Stimulated activated CD8-positive, alpha-beta memory T cell treated with anti-CD3 and anti-CD28 coated beads, Interleukin-2, amount 100 ng/mL, for 1 hour (primary cell): ENCODE results near the gene DCX.
"Not testable (repeated sequence)": the region's sequence is repeated elsewhere in the genome, so short reads cannot be mapped to it uniquely, and the experiment has no call there.

Experiments used
- DNase-seq, 2 donors: peaks; one replicate each; pipeline ENCODE4 v3.0.0-alpha.2; 2020; ENCODE audit warnings: low read depth in 2 of 2

The DCX gene

GRCh38 chrX:111372086-111372485 lies 39.9 kb downstream of the DCX start:
- no peak for DNase-seq

- DNase-seq = no peak
Measured at GRCh38 chrX:111365770-111366325, 46.1 kb downstream of the DCX start.

GRCh38 chrX:111363741-111364140 lies 48.3 kb downstream of the DCX start:
- no peak for DNase-seq

GRCh38 chrX:111361751-111362150 lies 50.2 kb downstream of the DCX start:
- no peak for DNase-seq

DNA sequence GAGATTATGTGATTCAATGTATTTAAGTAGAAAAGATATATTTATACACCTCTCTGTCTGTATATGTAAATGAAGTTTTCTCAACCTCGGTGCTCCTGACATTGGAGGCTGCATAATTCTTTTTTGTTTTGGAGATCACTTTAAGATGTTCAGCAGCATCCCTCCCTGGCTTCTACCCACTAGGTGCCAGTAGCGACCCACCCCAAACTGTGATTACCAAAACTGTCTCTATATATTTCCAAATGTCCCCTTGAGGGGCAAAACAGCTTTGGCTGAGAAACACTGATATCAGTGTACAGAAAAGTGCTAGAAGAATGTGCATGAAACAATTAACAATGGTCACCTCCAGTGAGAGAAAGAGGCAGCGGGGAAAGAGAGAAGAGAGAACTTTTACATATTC lies 51.2 kb downstream of the DCX start:
- no peak for DNase-seq

- no peak for DNase-seq
Measured at GRCh38 chrX:111355523-111356115, 56.4 kb downstream of the DCX start.

DNA sequence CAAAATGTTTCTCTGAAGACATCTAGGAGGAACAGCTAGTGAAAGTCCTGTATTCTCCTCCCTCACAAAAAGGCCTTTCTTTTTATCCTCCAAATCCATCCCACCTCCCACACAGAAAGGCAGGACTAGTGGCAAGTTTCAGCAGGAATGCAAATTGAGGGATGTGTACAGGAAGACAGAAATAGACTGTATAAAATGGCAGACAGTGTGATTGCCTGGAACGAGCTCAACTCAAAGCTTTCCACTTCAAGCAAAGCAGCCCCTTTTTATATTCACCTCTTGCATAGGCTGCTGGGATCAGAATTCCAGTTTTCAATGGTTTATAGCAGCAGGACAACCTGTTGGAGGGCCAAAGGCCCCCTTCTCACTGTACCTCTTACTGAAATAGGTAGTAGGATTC lies 57.5 kb downstream of the DCX start:
- DNase-seq = no peak

DNA sequence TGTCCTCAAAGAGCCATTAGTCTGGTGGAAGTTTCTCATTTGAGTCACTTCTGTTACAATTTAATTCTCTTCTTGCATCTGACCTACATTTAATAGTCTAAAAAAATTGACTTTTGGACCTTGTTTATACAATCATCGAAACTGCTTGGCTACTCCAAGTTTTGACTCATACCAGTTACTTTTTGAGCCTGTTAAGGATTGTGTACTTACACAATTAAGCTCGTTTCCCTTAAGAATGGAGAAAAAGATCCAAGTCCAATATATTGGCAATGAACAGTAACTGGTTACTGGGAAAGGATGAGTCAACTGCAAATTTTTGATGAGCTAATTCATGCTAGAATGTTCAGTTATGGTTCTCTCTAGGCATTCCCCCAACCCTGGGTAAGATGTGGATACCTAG lies 58.2 kb downstream of the DCX start:
- DNase-seq = no peak

DNA sequence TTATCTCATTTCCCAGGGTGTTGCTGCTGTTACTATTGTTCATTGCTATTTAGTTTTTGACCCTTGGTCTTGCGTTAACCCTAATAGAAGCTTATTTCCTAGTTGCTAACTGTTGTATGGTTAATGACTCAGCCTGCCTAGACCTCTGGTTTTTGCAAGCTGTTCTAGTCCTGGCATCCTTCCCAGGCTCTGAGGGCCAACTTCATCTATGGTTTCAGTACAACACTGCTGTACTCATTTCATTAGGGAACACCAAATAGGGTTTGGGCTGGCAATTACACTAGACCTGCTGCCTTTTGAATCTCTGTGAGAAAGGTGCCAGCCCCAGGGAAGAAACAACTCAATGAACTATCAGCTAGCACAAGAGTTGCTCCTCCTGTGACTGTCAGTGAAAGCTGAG lies 59.6 kb downstream of the DCX start:
- DNase-seq = no peak

GRCh38 chrX:111349934-111350333 lies 62.1 kb downstream of the DCX start:
- no peak for DNase-seq

DNA sequence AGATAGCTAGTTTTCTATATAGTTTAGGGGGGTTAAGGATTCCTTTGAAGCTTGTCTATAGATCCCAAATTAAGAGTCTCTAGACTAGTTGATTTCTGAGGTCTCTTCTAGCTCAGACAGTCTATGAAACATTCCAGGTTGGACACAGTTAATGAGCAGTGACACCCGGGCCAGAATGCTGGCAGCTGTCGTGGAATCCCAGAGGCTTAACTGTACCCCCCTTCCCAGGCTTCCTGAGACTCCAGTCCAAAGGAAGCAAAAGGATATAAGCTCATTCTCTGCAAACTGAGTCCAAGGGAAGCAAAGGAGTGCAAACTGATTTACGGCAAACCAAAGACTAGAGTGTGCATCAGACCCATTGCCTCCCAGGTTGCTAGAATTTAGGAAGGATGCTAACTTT lies 62.9 kb downstream of the DCX start:
- DNase-seq = no peak

DNA sequence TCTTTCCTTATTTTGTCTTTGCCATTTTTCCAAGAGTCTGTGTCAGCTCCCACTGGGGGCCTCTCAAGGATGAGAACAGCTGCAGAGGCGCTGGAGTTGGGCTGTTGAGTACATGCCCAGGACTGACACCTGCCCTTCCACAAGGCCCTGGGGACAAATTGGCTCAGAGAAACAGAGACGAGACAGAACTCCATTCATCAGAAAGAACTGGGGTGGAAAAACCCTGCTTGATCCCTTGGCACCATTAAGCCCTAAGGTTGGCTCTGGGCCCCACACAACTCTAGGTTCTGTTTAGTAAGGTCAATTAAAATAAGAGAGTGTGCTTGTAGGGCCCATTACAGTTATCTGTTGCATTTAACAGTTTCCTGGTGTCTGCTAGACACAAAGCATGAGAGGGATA lies 63.6 kb downstream of the DCX start:
- no peak for DNase-seq

DNA sequence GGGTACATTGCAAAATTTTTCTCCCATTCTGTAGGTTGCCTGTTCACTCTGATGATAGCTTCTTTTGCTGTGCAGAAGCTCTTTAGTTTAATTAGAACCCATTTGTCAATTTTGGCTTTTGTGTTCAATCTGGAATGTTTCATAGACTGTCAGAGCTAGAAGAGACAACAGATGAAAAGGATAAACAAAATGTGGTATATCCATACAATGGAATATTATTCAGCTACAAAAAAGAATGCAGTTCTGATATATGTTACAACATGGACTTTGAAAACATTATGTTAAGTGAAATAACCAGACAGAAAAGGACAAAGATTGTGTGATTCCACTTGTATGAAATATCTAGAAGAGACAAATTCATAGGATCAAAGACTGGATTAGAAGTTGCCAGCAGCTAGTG lies 65.8 kb downstream of the DCX start:
- DNase-seq = not testable (repeated sequence)

- no peak for DNase-seq
Measured at GRCh38 chrX:111340054-111340453, 71.9 kb downstream of the DCX start.

GRCh38 chrX:111339212-111339611 lies 72.8 kb downstream of the DCX start:
- no peak for DNase-seq

DNA sequence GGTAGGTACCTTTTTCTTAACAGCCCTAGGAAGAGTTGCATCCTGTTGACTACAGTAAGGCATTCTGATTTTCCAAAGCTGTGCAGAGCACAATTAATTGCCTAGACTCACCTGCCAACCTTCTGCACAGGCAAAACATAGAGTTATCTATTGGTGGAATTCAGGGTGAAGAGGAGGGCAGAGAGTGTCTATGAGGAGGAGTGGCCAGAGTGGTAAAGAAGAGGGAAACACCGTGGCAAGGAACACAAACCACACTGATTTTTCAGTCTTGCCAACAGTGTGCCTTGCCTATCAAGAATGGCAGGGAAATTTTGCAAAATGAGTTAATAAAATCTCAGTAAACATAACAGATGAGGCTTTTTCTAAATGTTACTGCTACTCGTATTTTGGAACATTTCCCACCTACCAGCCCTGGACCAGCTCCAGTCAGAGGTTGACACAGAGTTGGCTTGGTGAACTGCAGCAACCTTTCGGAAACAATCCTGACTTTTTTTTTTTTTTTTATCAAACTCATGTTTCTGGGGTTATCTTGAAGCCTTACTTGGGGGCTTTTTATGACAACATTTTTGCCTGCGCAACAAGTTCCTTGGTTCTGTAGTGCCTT lies 73.8 kb downstream of the DCX start:
- no peak for DNase-seq

GRCh38 chrX:111337067-111337637 lies 74.8 kb downstream of the DCX start:
- no peak for DNase-seq

DNA sequence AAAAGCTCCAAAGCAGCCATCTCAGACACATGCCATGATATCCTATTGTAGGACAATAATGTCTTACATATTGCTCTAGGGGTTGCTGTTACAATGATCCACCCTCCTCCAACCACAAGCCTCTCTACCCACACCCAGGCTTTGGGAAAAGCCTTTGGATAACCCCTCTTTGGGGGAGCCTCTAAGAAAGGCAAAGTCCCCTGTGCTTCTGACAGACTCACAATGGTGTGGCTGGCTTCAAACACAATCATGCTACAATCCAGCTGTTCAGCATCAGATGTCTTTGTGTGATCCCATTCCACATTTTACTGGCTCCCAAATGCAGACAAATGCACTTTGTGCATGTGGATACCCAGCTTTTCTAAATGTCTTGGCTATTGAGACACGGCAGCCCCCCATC lies 75.9 kb downstream of the DCX start:
- DNase-seq = no peak

DNA sequence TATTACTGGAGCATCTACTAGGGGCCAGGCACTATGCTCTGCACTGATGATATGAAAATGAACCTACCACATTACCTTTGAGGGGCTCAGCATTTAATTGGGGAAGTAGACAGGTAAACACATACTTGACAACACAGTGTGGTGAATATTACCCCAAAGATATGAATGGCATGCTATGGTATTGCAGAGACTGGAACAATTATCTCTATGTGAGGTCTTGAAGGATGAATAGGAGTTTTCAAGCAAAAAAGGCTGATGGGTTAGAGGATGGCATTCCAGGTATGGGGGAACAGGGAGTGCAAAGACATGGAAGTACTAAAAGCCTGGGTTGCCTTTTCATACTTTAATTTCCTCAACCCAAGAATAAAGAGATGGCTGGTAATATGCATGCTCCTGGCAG lies 82.6 kb downstream of the DCX start:
- no peak for DNase-seq

- no peak for DNase-seq
Measured at GRCh38 chrX:111328858-111329257, 83.1 kb downstream of the DCX start.

GRCh38 chrX:111322231-111322855 lies 89.6 kb downstream of the DCX start:
- DNase-seq = no peak

GRCh38 chrX:111319451-111319850 lies 92.5 kb downstream of the DCX start:
- DNase-seq = no peak

- DNase-seq = no peak
Measured at GRCh38 chrX:111318901-111319300, 93.1 kb downstream of the DCX start.
